Measurements from ENCODE around the gene SORBS2. TPM values are rescaled to one million over a fixed set of nuclear protein-coding genes. Genes with fewer than 3 reads are reported as not detected.

Gene SORBS2
- total and polyA plus RNA-seq, 2 donors (not counting 3 experiments of a cell fraction or from before 2014, with no cell fraction given) = 69.8 to 82.5 TPM

- Histone ChIP-seq H3K79me2 (ENCODE audit: control insufficient read depth, insufficient read depth, low read length) (no peaks in the 10 kb centered on the region), H3K9me1 (replicated peaks; ENCODE audit: control insufficient read depth, extremely low read depth, insufficient read depth, low read length) (no peaks in the 10 kb centered on the region), H3K9ac (replicated peaks; ENCODE audit: extremely low read depth, insufficient read depth, low read length) (no peak overlapping the region), H3K36me3 (ENCODE audit: control insufficient read depth in 2 of 2, extremely low read depth in 1 of 2, insufficient read depth in 2 of 2, low read length in 2 of 2) (no peaks in the 10 kb centered on the region), H3K4me2 (ENCODE audit: insufficient read depth, low read length) (no peak overlapping the region), H3K9me3 (replicated peaks; ENCODE audit: control insufficient read depth, insufficient read depth, low read length) (no peaks in the 10 kb centered on the region), H3K4me3 (replicated peaks in 1 of 3; ENCODE audit: insufficient read depth in 1 of 3, low read depth in 1 of 3, low read length in 3 of 3) (no peak overlapping the region), H4K20me1 (replicated peaks; ENCODE audit: control insufficient read depth, extremely low read depth, insufficient read depth, low read length) (no peaks in the 10 kb centered on the region), H3K27ac (ENCODE audit: insufficient read depth, low read depth, low read length) (no peak overlapping the region), H2AFZ (ENCODE audit: low read depth, low read length) (no peak overlapping the region), H3K4me1 (ENCODE audit: control insufficient read depth, extremely low read depth, insufficient read depth, low read length) (no peaks in the 10 kb centered on the region), H3K27me3 (ENCODE audit: control insufficient read depth in 2 of 2, insufficient read depth in 2 of 2, low read length in 2 of 2) (no peaks in the 10 kb centered on the region)
- dilution Hi-C loops (cut with MboI; ENCODE audit: extremely low pct_ligation_motif_present, low sequenced_read_pairs) (no loop called here), intact Hi-C loops (cut with micrococcal nuclease) (loop anchor here (10.0 kb wide), 2 partner anchors 248 to 548 kb away; no protein-coding TSS in a partner anchor)
- no peak for TF ChIP-seq POLR2AphosphoS5 (IDR thresholded peaks at IDR 0.05; ENCODE audit: insufficient read depth, low read depth, low read length)
- TF ChIP-seq JUN (IDR thresholded peaks at IDR 0.05; ENCODE audit: borderline replicate concordance, insufficient read depth, insufficient read length, low read depth) = no peak
- TF ChIP-seq EZH2 (IDR thresholded peaks at IDR 0.05; ENCODE audit: borderline replicate concordance, low read depth, low read length, severe bottlenecking) = no peak
- TF ChIP-seq MAX (IDR thresholded peaks at IDR 0.05; ENCODE audit: insufficient read depth, insufficient read length) = no peak
- TF ChIP-seq POLR2A (IDR thresholded peaks at IDR 0.05; ENCODE audit: low read depth, low read length) = no peak
- TF ChIP-seq GATA2 (IDR thresholded peaks at IDR 0.05; ENCODE audit: insufficient read depth, insufficient read length, low read depth, low read length) = no peak
- TF ChIP-seq MYC (IDR thresholded peaks at IDR 0.05; ENCODE audit: low read depth, low read length) = no peak
- no peak for TF ChIP-seq CTCF (IDR thresholded peaks at IDR 0.05; ENCODE audit: extremely low read depth in 1 of 2, insufficient read depth in 1 of 2, low read depth in 1 of 2, low read length in 2 of 2)
- no peak for DNase-seq (ENCODE audit: low read depth, low spot score)
- BruUV-seq (replicated peaks) = no TSS peak
- FAIRE-seq = peak; percentile 70
- POLR2A ChIA-PET = no interaction called here
- CTCF ChIA-PET = interaction anchor here (1.3 to 1.7 kb wide), 3 partner anchors 10 to 446 kb away, joined by 4 to 5 read pairs (median 5); no protein-coding TSS in a partner anchor
Observed at GRCh38 chr4:185592438-185592837, 219.6 kb downstream of the SORBS2 start.

Data from endothelial cell of umbilical vein (primary cell).